DMS153 treated with DMSO at 0.1 percent for 48 hours (cell line): ENCODE results near the gene JAM2.
A peak's percentile ranks its signal among the peaks of the same experiment; 100 is the strongest.
"Not testable (repeated sequence)": the region's sequence is repeated elsewhere in the genome, so short reads cannot be mapped to it uniquely, and the experiment has no call there.

Experiments used
- DNase-seq: peaks from one replicate; lab custom pipeline; 2025; ENCODE audit not compliant: unreplicated experiment; lab: John Stamatoyannopoulos, UW

The JAM2 gene, protein sequence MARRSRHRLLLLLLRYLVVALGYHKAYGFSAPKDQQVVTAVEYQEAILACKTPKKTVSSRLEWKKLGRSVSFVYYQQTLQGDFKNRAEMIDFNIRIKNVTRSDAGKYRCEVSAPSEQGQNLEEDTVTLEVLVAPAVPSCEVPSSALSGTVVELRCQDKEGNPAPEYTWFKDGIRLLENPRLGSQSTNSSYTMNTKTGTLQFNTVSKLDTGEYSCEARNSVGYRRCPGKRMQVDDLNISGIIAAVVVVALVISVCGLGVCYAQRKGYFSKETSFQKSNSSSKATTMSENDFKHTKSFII

DNA sequence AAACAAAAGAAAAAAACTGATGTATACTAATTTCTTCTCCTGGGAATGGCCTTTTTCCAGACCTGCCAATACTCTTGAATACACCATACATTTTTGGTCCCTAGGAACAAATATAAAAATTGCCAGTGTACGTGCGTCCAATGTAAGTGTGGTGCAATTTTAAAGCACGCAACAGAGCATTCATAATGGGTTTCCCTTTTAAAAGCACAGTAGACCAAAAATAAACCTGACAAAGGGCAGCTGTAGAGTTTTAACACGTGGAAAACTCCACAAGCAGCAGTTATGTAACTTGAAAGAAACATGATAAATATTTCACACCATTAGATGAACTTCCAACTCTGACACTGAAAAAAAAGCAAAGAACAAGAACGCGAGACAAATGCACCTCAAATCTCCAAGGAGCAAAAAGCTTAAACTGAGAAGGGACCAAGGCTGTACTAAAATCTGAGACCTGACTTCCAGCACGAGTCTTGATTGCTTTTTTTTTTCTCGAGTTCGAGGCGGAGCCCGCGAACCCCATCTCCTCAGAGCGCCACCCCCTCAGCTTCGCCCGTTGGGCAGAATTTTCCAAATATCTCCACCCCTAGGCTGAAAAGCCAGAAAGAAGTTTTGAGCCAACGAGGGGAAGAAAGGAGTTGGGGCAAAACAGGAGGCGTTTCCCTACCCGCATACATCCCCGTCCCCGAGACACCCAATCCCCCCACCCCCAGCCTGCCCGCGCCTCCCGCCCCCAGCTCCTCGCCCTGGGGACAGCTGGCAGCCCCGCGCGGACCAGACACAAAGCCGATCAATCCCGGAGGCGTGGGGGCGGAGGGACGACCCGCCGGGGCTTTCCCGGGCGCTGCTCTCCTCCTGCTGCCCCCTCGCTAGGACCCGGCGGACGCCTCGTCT is at the start of gene JAM2:
JAM2 (plus strand) TSS at position 599 of the 891 bp plus-strand sequence. CDS start 564 bp downstream, outside the sequence.
- DNase-seq, result no peak

DNA sequence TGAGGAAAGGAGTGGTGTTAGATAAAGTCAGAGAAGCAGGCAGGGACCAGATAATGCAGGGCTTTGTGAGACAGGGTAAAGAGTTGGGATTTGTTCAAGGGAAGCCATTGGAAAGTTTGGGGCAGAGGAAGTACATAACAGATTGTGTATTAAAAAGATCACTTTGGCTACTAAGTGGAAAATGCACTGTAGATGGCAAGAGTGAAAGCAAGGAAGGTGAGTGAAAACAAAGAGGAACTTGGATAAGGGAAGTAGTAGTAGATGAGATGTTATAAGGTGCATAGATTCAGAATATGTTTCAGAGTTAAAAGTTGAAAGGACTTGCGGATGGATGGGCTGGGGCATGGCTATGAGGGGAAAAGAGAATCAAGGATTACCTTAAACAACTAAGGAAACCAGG is 49.2 kb upstream of the JAM2 start:
- DNase-seq, result no peak

DNA sequence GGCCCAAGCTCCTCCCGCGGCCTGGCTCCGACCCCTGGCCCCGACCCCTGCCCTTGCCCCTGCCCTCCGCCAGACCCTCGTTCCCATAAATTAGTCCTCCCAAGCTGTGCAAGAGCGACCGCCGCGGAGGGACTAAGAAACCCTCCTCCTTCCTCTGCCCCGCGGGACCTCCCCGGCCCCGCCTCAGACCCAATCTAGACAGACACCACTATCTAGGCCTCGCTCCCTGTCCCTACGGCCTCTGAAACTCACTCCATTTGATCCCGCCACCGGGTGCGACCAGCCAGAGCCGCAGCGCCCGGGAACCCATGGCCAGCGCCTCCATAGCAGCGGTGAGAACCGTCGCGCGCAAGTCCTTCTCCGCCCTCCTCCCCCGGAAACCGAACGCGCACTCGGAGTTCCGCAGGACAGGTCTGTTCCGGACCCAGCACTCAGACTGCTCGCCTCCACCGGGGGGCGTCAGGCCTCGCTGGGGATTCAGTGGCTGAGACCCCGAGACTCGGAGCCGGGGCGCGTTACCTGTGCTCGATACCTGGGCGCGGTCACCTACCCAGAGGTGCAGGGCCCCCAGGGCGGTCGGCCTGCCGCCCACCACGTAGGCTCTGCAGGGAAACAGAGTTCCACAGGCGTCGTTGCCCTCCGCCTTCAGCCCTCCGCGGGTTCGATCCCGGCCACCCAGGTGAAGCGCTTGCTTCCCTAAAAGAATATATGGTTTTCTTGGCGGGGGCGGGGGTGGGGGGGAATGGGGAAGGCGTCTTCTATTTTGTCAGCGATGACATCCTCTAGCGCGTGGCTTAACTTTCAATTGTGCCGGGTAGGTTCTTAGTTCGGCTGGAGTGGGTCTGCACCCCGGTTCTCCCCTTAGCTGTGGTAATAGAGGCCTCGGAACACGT is 31.7 kb upstream of the JAM2 start, which contains the start of gene MRPL39:
MRPL39 (minus strand) TSS at position 331 of the 893 bp plus-strand sequence; CDS start at position 325, 6 bp downstream.
- DNase-seq, result peak; percentile 67

DNA sequence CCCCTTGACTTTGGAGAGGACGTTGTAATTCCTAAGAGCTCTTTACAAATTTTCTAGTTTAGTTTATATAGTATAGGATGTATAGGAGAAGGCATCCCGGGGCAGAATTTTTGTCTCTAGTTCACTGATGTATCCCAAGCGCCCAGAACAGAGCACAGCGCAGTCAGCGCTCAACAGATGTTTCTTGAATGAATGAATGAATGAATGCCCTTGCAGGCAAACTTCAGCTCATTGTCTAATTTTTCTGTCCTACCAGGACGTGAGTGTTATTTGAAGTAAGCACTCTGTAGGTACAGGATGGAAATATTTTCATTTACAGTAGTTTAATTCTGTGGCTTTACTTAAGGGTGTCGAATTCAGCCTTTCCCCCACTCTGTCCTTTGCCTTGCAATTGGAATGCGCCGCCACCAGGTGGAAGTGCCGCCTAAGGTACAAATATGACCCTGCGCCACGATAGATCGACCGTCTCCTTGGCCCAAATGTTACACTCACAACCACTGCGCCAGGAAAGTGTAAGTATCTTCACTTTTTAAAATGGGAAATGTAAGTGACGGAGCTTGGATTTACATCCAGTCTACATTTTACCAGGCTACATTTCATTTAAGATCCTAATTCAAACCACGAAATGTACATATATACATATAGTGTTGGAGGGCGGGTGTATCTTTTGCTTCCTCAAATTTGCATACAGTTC is 30.9 kb upstream of the JAM2 start:
- peak; percentile 57 for DNase-seq

DNA sequence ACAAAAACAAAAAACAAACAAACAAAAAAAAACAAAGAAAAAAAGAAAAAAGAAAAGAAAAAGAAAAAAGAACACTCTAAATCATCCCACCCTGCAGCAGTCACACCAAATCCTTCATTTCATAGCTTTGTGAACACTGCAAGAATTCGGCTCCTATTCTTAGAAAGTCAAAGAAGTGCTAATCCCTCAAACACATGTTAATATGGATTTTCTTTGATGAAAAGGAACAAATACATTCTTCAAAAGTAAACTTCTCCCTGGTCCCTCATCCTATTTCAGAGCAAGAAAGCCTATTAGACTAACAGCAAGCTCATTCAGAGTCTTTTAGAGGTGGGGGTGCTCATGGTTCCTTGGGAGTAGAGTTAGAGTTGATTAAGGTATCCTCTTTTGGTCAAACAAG is 24.6 kb upstream of the JAM2 start:
- no peak for DNase-seq

DNA sequence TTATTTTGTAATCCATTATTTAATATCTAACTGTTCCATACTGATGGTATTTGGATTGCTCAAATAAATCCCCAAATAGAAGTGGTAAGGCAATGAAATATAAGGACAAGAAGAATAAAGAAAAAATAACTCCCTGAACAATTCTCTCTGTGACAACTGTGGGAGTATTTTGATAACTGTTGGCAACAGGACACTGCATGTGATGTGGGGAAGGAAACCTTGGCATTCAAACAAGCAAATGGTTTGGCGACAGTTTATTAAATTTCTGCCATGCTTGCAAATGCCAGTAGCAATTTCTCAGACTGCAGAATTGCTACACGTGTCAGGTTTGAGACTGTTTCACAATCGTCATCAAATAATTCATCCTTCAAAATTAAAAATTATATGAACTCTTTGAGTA is 23.2 kb upstream of the JAM2 start:
- no peak for DNase-seq

DNA sequence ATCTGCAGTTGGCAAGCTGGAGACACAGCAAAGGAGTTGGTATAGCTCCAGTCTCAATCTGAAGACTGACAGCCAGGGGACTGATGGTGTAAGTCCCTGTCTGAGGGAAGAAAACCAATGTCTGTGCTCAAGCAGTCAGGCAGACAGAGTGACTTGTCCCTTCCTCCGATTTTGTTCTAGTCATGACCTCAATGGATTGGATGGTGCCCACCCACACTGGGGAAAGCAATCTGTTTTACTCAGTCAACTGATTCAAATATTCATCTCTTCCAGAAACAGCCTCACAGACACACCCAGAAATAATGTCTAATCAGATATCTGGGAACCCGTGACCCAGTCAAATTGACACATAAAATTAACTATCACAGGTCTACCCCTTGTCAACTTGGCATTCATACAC is 19.9 kb upstream of the JAM2 start:
- no peak for DNase-seq

DNA sequence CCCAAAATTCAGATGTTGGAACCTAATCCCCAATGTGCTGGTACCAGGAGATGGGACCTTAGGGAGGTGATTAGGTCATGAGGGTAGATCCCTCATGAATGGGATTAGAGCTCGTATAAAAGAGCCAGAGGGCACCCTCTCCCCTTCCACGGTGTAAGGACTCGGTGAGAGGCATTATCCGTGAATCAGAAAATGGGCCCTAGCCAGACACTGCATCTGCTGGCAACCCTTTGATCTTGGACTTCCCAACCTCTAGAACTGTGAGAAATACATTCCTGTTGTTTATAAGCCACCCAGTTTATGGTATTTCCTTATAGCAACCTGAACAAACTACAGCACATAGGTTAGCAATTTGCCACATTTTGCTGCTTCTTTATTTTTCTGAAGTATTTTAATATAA is 14.5 kb upstream of the JAM2 start:
- no peak for DNase-seq

DNA sequence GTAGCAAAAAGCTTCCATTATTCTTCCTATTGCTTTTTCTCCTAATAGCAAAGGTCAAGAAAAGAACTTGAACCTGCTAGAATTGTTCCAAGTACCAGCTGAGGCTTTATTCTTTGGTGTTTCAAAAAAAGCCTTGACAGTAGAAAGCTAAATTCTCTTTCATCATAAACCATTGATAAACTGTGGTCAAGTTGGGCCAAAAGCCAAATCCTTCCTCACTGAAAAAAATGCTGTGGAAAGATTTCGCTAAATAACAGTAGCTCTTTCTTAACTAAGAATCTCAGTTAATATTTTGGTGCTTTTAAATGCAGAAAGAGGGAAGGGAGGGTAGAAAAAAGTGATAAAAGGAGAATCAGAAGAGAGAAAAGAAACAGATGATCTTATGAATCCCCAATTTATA is 14.0 kb upstream of the JAM2 start:
- DNase-seq, result no peak

DNA sequence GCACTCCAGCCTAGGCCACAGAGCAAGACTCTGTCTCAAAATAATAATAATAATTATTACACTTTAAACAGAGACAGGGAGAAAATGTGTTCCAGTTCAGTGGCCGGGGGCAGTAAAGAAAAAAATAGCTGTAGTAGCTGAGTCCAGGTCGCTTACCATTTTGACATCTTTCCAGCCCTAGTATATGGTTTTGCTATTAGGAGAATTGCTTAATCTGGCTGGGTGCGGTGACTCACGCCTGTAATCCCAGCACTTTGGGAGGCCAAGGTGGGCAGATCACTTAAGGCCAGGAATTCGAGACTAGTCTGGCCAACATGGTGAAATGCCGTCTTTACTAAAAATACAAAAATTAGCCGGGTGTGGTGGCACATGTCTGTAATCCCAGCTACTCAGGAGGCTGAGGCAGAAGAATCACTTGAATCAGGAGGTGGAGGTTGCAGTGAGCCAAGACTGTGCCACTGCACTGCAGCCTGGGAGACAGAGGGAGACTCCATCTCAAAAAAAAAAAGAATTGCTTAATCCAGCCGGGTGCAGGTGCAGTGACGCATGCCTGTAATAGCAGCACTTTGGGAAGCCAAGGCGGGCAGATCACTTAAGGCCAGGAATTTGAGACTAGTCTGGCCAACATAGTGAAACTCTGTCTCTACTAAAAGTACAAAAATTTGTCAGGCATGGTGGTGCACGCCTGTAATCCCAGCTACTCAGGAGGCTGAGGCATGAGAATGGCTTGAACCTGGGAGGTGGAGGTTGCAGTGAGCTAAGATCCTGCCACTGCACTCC is 13.1 kb upstream of the JAM2 start:
- not testable (repeated sequence) for DNase-seq

DNA sequence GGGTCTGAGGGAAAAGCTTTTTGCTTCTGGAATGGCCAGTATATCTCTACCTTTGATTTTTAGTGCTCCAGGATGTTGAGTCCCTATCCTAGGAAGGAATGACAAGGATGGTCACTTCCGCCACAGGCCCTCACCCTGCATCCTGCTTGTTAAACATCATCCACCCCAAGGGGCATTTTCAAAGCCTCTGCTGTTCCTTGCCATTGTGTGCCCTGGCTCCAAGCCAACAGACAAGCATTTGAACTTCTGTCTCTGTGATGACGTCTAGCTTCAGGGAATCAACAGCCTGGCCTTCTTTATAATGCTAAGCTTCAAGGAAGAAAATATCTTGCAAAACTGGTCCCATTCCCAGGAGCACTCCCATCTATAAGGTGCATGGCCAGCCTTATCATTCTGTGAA is 12.3 kb upstream of the JAM2 start:
- no peak for DNase-seq

DNA sequence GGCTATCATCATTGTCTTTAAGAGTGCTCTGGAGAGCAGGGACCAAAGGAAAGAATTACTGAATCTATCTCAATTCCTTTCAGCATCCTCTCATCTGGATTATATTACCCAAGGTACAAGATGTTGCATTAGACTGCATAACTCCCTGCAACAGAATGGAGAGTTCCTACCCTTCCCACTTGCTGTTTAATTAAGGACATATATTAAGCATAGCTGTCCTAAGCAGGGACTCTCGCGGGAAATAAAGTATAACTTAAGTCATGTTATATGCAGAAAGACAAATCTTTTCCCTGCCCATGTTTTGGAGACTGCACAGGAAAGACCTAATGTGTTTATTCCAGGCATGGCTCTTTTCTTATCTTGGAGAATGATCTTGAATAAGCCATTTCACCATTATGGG is 6.8 kb upstream of the JAM2 start:
- no peak for DNase-seq

DNA sequence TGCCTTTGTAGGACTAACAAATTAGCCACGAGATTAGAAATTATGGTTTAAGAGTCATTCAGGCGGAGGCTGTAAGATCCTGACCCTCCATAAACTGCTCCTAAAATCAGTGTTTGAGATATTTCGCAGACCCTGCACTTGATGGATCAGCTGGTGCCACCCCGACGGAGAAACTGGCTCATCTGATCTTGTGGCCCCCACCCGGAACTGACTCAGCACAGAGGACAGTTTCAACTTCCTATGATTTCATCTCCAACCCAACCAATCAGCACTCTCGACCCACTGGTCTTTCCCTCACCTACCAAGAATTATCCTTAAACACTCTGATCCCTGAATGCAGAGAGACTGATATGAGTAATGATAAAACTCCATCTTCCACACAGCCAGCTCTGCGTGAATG is 3.7 kb upstream of the JAM2 start:
- no peak for DNase-seq

DNA sequence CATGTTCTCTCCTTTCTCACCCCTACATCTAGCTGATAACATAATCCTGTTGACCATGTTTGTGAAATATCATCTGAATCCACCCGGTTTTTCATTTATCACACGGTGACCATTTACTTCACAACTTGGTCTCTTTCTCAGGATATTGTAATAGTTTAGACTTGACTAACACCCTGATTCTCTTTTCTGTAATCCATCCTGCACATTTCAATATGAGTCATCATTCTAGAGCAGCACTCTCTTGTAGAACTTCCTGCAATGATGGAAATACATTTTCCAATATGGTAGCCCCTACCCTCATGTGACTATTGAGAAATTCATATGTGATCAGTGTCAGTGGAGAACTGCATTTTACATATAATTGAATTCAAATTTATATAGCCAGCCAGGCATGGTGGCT is 2.3 kb upstream of the JAM2 start:
- DNase-seq, result no peak

DNA sequence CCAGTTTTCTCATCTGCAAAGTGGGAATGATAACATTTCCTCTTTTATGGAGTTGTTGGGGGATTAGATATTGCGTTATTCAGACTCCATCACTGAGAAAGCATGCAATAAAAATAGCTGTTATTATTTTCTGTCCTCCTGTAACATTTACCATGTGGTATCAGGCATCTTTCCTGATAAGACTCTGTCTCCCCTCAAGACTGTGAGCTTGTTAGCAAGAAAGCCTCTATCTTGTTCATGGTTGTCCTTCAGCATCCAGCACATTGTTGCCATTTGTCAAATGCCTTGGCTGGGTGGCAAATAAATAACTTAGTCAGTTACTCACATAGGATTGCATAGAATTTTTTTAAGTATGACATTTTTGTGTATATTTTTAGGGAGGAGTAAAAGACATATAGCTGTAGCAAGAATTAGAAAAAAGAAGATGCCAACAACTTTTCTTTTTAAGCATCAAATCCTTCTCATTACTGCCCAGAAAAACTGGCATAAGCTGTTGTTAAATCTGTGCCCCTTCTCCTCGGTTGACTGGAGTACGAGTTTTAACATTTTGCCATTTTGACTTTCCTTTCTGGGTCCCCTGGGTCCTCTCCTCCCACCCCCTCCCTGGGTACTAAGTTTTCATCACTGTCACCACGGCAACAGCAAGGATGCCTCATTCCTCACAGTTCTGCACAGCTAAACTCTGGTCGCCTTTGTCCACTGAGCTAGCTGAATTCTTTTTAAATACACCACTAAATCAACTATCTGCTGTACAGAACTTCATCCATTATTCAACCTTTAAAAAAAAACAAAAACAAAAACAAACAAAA is 1.0 kb upstream of the JAM2 start:
- no peak for DNase-seq

DNA sequence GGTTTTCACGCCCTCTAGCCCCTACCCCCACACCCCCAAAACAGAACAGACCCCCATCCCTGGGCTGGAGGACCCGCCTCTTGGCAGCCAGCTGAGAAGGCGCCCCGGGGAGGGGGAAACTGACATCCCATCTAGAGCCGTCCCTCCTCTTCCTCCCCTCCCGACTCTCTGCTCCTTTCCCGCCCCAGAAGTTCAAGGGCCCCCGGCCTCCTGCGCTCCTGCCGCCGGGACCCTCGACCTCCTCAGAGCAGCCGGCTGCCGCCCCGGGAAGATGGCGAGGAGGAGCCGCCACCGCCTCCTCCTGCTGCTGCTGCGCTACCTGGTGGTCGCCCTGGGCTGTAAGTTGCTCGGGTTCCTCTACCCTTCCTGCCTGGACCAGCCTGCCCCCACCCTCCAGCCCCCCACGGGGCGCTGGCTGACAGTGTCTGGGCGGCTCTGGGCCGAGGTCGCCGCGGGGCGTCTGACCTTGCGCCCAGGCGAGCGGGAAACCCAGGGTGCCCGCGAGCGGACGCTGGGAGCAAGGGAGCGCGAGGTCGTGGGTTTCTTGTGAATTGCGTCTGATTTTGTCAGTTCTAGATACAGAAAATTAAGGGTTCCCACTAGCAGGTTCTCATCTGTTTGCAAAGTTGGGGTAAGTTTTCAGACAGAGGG is 618 bp downstream of the JAM2 start:
- DNase-seq, result no peak

DNA sequence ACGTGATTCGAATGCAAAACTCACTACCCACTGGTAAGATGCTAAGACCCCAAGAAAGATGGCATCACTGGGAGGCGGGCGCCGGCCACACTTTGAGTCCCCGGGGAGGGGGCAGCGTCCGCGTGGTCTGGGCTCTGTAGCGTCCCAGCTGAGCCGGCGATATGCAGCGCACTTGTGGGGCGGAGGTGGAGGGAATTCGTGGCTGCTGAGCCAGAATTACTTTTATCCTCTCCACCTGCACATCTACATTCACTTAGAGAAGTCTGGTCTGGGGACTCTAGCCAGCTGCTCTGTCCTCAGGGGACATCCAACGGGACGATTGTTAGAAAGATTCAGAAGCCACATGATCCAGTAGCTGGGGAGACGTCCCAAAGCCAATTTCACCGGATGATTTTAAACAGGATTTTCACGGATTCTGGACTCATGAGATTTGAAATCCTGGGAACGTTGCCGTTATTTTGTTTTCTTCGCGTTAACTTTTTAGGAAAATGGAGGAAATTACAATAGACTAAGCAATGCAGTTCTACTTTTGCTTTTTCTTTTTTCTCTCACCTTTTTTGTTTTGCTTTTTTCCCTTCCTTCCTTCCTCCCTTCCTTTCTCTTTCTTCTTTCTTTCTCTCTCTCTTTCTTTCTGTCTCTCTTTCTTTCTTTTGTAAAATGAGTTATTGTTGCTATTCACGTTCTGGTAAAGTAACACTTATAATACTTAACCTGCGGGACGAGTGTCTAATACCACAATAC is 1.3 kb downstream of the JAM2 start:
- no peak for DNase-seq

DNA sequence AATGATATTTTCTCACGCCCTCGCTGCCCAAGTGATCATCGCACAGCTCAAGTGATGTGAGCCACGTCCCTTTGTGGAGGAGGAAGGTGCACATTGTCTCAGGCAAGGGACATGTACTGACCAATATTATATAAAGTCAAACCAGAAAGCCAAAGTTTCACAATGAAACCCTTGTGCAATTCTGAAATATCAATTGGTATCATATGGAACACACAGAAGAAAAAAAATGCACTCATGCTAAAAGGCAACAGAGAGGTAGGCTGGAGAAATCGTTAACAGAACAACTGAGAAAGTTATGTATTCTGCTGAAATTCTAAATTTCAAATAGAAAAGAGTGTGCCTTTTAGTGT is 1.9 kb downstream of the JAM2 start:
- DNase-seq, result no peak
